GM23248 (cell line): ENCODE results near the gene TMPRSS5.

Source experiments
- EZH2 ChIP-seq: fragments of 200-600 bp; sonication (generic); IDR thresholded peaks from 2 replicates; pipeline ENCODE4 v1.6.1; 2018; ENCODE audit warnings: antibody characterized with exemption, mild to moderate bottlenecking; ENCODE audit not compliant: insufficient read depth, poor library complexity, severe bottlenecking
- EZH2phosphoT487 ChIP-seq: fragments of 200-600 bp; sonication (generic); IDR thresholded peaks from 2 replicates; pipeline ENCODE4 v1.6.1; 2018; ENCODE audit warnings: antibody characterized with exemption, moderate library complexity, mild to moderate bottlenecking, low read depth; ENCODE audit not compliant: insufficient read depth

DNA sequence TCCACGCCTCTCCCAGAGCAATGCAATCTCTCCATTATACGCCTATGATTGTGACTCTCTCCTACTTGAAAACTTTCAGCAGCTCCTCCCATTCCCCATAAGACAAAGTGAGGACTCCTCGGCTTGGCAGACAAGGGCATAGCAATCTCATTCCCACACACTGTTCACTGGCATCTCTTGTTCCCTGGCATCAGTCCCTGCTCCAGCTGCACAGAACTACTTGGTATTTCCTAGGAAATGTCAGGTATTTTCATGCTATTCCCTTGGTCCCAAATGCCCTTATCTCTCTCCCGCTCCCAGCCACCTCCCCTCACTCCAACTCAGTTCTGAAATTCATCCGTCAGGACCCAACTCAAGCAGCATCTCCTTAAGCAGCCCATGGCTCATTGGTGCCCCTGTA is 28.4 kb downstream of the TMPRSS5 start:
- TF ChIP-seq EZH2 = no peak
- TF ChIP-seq EZH2phosphoT487 = no peak
